ENCODE results near the gene PLEKHB1.
"Not testable (repeated sequence)": the region's sequence is repeated elsewhere in the genome, so short reads cannot be mapped to it uniquely, and the experiment has no call there.

The PLEKHB1 gene

DNA sequence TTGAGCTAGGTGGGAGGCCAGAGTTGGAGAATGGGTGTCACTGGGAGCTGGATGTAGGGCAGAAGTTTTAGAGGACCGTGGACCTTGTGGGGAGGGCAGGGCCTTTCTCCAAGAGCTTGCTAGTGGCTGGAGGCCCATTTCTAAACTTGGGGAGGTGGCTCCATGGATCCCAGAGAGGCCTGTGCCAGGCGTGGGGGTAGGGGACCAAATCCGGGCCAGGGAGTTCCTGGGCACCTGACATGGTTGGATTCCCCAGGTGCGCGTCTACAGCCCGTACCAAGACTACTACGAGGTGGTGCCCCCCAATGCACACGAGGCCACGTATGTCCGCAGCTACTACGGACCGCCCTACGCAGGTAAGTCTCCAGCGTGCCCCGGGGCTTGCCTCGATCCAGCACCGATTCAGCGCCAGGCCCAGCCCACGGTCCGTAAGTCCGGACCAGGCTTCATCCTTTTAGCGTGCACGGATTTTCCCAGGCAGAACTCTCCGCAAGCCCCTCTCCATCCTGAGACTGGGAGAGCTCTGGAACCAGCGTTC is 14.2 kb downstream of the PLEKHB1 start:
- no peaks in the 10 kb centered on the region for H3K9me3 ChIP-seq (ENCODE audit: control insufficient read depth, insufficient read depth, low read length)
- H3K4me1 ChIP-seq (ENCODE audit: control insufficient read depth, insufficient read depth, low read length), result peaks cover 10% of the 10 kb centered on the region; the same call in 1 of the 2 replicates
- H3K27ac ChIP-seq (ENCODE audit: low read depth, low read length), result no peak overlapping the region
- no peaks in the 10 kb centered on the region; the same call in 1 of the 2 replicates for H3K36me3 ChIP-seq (ENCODE audit: control insufficient read depth, insufficient read depth, low read length)
- H3K9ac ChIP-seq (ENCODE audit: low read depth, low read length), result no peak overlapping the region
- 0 out of 2 replicates have a peak overlapping the region, but pooled peaks have one; percentile 9 for H3K4me3 ChIP-seq (ENCODE audit: low read depth, low read length)
- H3K27me3 ChIP-seq (ENCODE audit: control insufficient read depth, insufficient read depth, low read length), result peaks cover 29% of the 10 kb centered on the region

DNA sequence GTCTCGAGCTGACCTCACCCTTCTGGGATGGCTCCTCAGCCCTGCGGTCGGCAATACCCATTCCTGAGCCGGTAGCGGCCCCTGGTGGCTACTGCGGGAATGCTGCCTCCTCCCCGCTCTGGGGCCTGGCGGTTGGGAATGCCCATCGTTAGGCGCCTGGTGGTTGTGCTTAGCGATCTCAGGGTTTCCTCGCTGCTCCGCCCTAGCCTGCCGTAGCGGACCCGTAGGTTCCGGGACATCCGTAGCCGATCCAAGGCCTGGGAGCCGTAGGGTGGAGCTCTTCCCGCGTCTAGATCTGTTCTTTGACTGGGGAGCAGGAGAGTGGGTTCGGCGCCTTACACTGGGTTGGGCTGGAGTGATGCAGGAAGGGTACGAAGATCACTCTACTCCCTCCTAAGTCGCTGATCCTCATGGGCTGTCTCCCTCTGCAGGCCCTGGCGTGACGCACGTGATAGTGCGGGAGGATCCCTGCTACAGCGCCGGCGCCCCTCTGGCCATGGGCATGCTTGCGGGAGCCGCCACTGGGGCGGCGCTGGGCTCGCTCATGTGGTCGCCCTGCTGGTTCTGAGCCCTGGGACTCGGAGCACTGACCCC is 14.8 kb downstream of the PLEKHB1 start:
- Histone ChIP-seq H3K9me3 (ENCODE audit: control insufficient read depth, insufficient read depth, low read length) (no peaks in the 10 kb centered on the region), H3K4me3 (ENCODE audit: low read depth, low read length) (peak overlapping the region; percentile 53), H3K27me3 (ENCODE audit: control insufficient read depth, insufficient read depth, low read length) (peaks cover 29% of the 10 kb centered on the region), H3K9ac (ENCODE audit: low read depth, low read length) (peak overlapping the region; percentile 54), H3K36me3 (ENCODE audit: control insufficient read depth, insufficient read depth, low read length) (no peaks in the 10 kb centered on the region; the same call in 1 of the 2 replicates), H3K27ac (ENCODE audit: low read depth, low read length) (peak overlapping the region; percentile 56), H3K4me1 (ENCODE audit: control insufficient read depth, insufficient read depth, low read length) (peaks cover 10% of the 10 kb centered on the region; the same call in 1 of the 2 replicates)

DNA sequence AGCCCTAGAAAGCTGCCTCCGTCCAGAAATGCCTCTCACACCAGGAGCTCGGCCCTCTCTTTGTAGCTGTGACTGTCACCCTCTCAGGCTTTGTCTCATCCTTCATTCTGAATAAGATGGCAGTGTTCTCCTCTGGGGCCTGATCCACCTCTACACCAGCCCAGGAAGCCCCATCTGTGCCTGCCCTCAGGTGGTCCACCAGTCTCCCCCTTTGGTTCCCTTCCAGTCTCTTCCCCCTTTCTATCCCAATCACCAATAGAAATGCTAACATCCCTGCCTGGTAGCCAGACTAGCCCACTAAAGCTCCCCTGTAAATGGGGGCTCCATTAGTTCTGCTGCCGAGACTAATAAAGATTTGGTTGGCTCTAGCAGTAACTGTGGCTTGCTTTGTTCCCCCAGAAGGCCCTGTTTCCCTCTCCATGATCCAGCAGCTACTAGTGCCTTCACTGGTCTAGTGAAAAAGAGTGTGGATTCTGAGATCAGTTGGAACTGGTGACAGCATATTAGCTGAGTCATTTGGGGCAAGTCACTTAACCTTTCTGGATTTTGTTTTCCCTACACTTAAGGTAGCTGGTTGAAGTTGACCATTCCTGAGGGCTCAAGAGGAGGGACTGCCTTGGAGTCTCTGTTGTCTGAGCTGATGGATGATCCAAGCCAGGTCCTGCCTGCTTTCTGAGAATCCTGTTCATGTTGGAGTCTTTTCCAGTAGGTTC is 16.2 kb downstream of the PLEKHB1 start:
- H3K9me3 ChIP-seq (ENCODE audit: control insufficient read depth, insufficient read depth, low read length), result no peaks in the 10 kb centered on the region
- no peak overlapping the region for H3K9ac ChIP-seq (ENCODE audit: low read depth, low read length)
- H3K4me1 ChIP-seq (ENCODE audit: control insufficient read depth, insufficient read depth, low read length), result peaks cover 10% of the 10 kb centered on the region; the same call in 1 of the 2 replicates
- no peaks in the 10 kb centered on the region for H3K36me3 ChIP-seq (ENCODE audit: control insufficient read depth, insufficient read depth, low read length)
- H3K27me3 ChIP-seq (ENCODE audit: control insufficient read depth, insufficient read depth, low read length), result peaks cover 29% of the 10 kb centered on the region
- H3K27ac ChIP-seq (ENCODE audit: low read depth, low read length), result no peak overlapping the region
- H3K4me3 ChIP-seq (ENCODE audit: low read depth, low read length), result no peak overlapping the region

DNA sequence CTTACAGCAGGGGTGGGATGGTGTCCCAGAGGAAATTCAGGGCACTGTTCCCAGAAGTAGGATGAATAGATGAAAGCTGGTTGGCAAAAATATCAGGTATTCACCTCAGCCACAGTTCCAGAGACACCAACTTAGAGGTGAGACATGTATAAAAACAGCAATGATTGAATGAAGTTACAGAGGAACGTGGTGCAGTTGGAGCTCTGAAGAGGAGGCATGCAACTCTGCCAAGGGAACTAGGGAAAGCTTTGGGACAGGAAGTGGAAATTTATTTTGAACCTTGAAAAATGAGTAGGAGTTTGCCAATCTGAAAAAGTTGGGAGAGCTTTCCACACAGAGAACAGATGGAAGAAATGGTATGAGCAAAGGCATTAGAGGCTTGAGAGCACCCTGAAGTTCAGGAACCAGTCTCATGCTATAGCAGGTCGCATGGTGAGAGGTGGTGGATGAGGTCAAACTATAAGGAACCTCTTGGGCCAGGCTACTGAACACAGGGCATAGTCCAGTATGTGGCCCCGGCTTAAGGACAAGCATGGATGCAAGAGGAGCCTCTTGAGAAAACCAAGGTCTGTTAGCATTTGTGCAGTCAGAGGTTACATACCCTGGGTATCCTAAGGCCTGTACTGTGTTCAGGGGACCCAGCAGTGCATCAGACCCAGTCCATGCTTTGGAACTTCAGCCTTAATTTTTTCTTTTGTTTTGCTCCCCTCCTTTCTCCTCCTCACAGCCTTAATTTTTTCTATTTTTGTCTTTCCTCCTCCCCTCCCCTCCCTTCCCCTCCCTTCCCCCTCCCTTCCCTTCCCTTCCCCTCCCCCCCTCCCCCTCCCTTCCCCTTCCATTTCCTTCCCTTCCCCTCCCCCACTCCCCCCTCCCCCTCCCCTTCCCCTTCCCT is 17.5 kb downstream of the PLEKHB1 start:
- Histone ChIP-seq H3K27ac (ENCODE audit: low read depth, low read length) (no peak overlapping the region), H3K9me3 (ENCODE audit: control insufficient read depth, insufficient read depth, low read length) (no peaks in the 10 kb centered on the region), H3K4me3 (ENCODE audit: low read depth, low read length) (no peak overlapping the region), H3K27me3 (ENCODE audit: control insufficient read depth, insufficient read depth, low read length) (peaks cover 29% of the 10 kb centered on the region), H3K36me3 (ENCODE audit: control insufficient read depth, insufficient read depth, low read length) (no peaks in the 10 kb centered on the region), H3K4me1 (ENCODE audit: control insufficient read depth, insufficient read depth, low read length) (peaks cover 10% of the 10 kb centered on the region; the same call in 1 of the 2 replicates), H3K9ac (ENCODE audit: low read depth, low read length) (no peak overlapping the region)

DNA sequence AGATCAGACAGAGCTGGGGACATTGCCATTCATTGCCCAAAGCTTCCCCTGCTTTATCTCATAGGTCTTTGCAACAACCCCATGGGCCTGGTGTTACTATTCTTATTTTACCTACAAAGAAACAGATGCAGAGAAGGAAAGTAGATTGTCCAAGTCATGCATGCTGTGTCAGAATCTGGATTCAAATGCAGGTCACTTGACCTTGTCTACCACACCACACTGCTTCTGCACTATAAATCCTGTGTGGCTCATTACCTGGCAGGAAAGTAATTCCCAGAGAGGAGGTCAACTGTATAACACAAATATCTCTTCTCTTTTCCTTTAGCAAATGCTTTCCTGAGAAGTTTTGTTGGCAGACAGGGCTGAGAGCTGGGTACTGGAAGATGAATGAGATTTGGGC is 18.5 kb downstream of the PLEKHB1 start:
- Histone ChIP-seq H3K27me3 (ENCODE audit: control insufficient read depth, insufficient read depth, low read length) (peaks cover 22% of the 10 kb centered on the region), H3K36me3 (ENCODE audit: control insufficient read depth, insufficient read depth, low read length) (no peaks in the 10 kb centered on the region), H3K9me3 (ENCODE audit: control insufficient read depth, insufficient read depth, low read length) (no peaks in the 10 kb centered on the region), H3K4me1 (ENCODE audit: control insufficient read depth, insufficient read depth, low read length) (peaks cover 10% of the 10 kb centered on the region; the same call in 1 of the 2 replicates), H3K4me3 (ENCODE audit: low read depth, low read length) (no peak overlapping the region), H3K9ac (ENCODE audit: low read depth, low read length) (no peak overlapping the region), H3K27ac (ENCODE audit: low read depth, low read length) (no peak overlapping the region)

DNA sequence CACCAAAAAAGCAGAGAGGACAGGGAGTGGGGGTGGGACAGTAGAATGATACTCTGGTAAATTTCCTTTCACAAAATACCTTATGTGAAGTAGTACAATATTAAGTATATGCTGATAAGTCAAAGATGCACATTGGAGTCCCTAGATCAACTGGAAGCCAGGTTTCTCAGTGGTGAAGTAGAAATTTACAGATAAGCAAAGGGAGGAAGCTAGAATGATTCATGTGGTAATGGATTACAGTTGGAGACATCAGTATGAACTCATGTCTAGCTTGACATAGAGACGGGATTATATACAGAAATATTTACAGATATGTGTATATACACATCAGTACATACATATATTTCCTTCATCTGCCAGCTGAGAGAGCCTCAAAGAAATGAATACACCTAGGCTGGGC is 21.5 kb downstream of the PLEKHB1 start:
- Histone ChIP-seq H3K27me3 (ENCODE audit: control insufficient read depth, insufficient read depth, low read length) (peaks cover 4% of the 10 kb centered on the region; the same call in 1 of the 2 replicates), H3K4me3 (ENCODE audit: low read depth, low read length) (no peak overlapping the region), H3K9me3 (ENCODE audit: control insufficient read depth, insufficient read depth, low read length) (no peaks in the 10 kb centered on the region), H3K36me3 (ENCODE audit: control insufficient read depth, insufficient read depth, low read length) (no peaks in the 10 kb centered on the region), H3K27ac (ENCODE audit: low read depth, low read length) (no peak overlapping the region), H3K4me1 (ENCODE audit: control insufficient read depth, insufficient read depth, low read length) (peaks cover 8% of the 10 kb centered on the region; the same call in 1 of the 2 replicates), H3K9ac (ENCODE audit: low read depth, low read length) (no peak overlapping the region)

DNA sequence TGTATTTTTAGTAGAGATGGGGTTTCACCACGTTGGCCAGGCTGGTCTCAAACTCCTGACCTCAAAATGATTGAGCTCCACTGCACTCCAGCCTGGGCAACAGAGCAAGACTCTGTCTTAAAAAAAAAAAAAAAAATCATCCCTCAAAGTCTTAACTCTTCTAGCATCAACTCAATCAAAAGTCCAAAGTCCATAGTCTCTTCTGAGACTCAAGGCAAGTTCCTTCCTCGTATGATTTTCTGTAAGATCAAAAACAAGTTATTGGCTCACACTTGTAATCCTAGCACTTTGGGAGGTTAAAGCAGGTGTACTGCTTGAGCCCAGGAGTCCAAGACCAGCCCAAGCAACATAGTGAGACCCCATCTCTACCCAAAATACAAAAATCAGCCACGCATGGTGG is 24.4 kb downstream of the PLEKHB1 start:
- H3K4me1 ChIP-seq (ENCODE audit: control insufficient read depth, insufficient read depth, low read length), result no peaks in the 10 kb centered on the region
- H3K9me3 ChIP-seq (ENCODE audit: control insufficient read depth, insufficient read depth, low read length), result no peaks in the 10 kb centered on the region
- no peak overlapping the region for H3K9ac ChIP-seq (ENCODE audit: low read depth, low read length)
- no peaks in the 10 kb centered on the region for H3K27me3 ChIP-seq (ENCODE audit: control insufficient read depth, insufficient read depth, low read length)
- H3K4me3 ChIP-seq (ENCODE audit: low read depth, low read length), result no peak overlapping the region
- H3K27ac ChIP-seq (ENCODE audit: low read depth, low read length), result no peak overlapping the region
- H3K36me3 ChIP-seq (ENCODE audit: control insufficient read depth, insufficient read depth, low read length), result no peaks in the 10 kb centered on the region

DNA sequence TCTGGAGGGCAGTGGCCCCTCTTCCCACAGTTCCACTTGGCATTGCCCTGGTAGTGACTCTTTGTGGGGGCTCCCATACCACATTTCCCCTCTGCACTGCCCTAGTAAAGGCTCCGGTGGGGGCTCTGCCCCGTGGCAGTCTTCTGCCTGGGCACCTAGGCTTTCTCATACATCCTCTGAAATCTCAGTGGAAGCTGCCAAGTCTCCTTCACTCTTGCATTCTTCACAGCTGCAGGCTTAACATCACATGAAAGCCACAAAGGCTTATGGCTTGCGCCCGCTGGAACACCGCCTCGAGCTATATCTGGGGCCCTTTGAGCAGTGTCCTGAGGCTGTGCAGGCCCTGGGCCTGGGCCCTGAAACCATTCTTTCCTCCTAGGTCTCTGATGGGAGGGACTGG is 25.3 kb downstream of the PLEKHB1 start:
- Histone ChIP-seq H3K27me3 (ENCODE audit: control insufficient read depth, insufficient read depth, low read length) (no peaks in the 10 kb centered on the region), H3K4me3 (ENCODE audit: low read depth, low read length) (no peak overlapping the region), H3K27ac (ENCODE audit: low read depth, low read length) (no peak overlapping the region), H3K36me3 (ENCODE audit: control insufficient read depth, insufficient read depth, low read length) (0 out of 2 replicates have a peak, but pooled peaks cover 1% of the 10 kb centered on the region), H3K4me1 (ENCODE audit: control insufficient read depth, insufficient read depth, low read length) (0 out of 2 replicates have a peak, but pooled peaks cover 1% of the 10 kb centered on the region), H3K9ac (ENCODE audit: low read depth, low read length) (no peak overlapping the region), H3K9me3 (ENCODE audit: control insufficient read depth, insufficient read depth, low read length) (no peaks in the 10 kb centered on the region)

DNA sequence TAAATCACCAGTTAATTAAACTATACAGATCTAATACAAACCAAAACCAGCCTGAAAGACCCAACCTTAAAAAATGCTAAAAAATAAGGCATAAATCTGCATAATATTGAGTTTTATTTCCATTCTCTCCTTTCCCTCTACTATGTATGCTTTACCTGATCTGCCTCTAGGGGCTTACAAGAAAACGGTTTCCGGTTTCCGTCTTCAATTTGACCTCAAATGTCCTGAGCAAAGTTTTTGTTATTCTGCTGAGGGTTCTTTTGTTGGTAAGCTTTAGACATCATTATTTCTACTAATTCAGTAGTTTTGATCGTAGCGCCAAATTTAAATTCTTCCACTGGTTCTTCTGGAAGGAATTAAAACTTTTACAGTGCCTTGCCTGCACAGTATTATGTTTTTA is 30.2 kb downstream of the PLEKHB1 start:
- H3K27ac ChIP-seq (ENCODE audit: low read depth, low read length); H3K4me1 ChIP-seq (ENCODE audit: control insufficient read depth, insufficient read depth, low read length): not testable (repeated sequence)
- H3K36me3 ChIP-seq (ENCODE audit: control insufficient read depth, insufficient read depth, low read length), result peaks cover 27% of the 10 kb centered on the region

DNA sequence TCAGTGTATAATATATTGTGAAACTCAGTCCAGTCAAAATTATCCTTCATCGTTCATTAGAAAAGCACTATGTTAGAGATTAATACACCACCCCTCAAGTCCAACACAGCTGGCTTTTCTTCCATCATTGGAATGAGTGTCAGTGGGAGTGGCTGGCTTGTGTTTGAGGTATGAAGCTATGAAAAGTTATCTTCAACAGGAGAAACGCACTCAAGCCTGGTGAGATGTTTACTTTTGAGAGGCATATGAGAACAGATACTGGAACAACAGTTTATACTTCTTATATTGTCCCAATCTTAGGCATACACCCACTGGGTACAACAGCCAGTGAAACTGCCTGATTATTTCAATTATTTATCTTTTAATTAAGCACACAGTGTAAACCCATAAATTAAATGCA is 34.3 kb downstream of the PLEKHB1 start:
- no peaks in the 10 kb centered on the region for H3K27me3 ChIP-seq (ENCODE audit: control insufficient read depth, insufficient read depth, low read length)
- H3K9ac ChIP-seq (ENCODE audit: low read depth, low read length), result no peak overlapping the region
- H3K36me3 ChIP-seq (ENCODE audit: control insufficient read depth, insufficient read depth, low read length), result peaks cover 31% of the 10 kb centered on the region
- H3K27ac ChIP-seq (ENCODE audit: low read depth, low read length), result no peak overlapping the region
- H3K4me3 ChIP-seq (ENCODE audit: low read depth, low read length), result no peak overlapping the region
- H3K4me1 ChIP-seq (ENCODE audit: control insufficient read depth, insufficient read depth, low read length), result peaks cover 7% of the 10 kb centered on the region
- H3K9me3 ChIP-seq (ENCODE audit: control insufficient read depth, insufficient read depth, low read length), result no peaks in the 10 kb centered on the region

More for the DNA sequence above, 30.2 kb downstream of the PLEKHB1 start:
- not testable (repeated sequence) for H3K9ac ChIP-seq (ENCODE audit: low read depth, low read length); H3K4me3 ChIP-seq (ENCODE audit: low read depth, low read length); H3K27me3 ChIP-seq (ENCODE audit: control insufficient read depth, insufficient read depth, low read length); H3K9me3 ChIP-seq (ENCODE audit: control insufficient read depth, insufficient read depth, low read length)

Data from HUES48 (cell line).